T-helper 2 cell treated with Interferon-gamma antibody and Interleukin-4, amounts not matched to agents 100 ng/mL and 5 ng/mL, for 36 hours (primary cell): Measurements from ENCODE around the gene STK11. TPM values are rescaled to one million over a fixed set of nuclear protein-coding genes. Genes with fewer than 3 reads are reported as not detected.

Experiments used
- intact Hi-C: fragments of 100-400 bp; cut with micrococcal nuclease; formaldehyde crosslinking; loops from one replicate; pipeline ENCODE4 v1.15.1; 2023
- total RNA-seq: library from RNA; stranded (reverse); gene quantifications from 2 replicates; pipeline ENCODE4 v1.2.3, GENCODE V29; 2022

STK11 gene
- total RNA-seq, 1 donor from 2014 or later, result 61.2 TPM

- intact Hi-C loops, result no loop called here
Observed at GRCh38 chr19:1235625-1236538, 30.3 kb downstream of the STK11 start.

DNA sequence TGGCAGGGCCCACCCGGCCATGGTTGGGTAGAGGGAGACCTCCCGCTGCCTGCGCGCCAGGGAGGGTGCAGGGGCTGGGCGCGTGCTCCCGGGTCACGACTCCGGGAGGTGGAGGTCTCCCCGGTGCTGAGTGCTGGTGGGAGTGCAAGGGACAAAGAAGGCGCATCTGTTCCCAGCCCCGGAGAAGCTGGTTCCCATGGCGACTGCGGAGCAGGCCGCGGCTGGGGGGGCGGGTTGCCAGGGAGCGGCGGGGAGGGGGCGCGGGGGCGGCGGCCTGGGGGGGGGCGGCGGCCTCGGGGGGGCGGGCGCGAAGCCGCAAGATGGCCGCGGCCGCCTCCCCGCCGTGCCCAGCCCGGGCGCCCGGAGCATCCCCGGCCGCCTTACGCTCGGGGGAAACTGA lies 31.0 kb downstream of the STK11 start:
- intact Hi-C loops, result no loop called here

DNA sequence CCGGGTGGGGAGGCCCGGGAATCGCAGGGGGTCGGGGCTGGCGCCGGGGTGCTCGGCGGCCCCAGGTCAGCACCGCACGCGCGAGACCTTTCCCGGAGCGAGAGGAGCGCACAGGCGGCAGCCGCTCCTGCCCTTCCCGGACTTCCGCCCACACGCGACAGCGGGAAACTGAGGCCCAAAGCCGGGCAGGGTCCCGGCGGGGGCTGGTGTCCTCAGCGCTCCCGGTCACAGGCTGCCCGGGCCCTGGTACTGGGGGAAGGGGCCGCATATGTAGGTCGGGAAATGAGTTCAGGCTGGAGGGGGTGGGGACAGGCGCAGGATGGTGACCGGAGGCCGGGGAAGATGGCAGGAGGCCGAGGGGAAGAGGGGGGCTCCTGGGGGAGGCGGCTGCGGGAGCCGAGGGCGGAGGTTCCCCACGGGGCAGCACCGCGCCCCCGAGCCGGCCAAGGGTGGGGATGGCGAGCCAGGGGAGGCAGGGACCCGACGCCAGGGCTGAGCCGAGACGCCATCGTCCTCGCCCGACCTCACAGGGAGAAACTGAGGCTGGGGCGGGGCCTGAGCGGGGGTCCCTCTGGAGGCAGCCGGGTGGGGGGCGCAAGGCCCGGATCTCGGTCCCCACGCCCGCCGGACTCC lies 31.6 kb downstream of the STK11 start:
- intact Hi-C loops, result no loop called here

GRCh38 chr19:1237754-1238368 lies 32.3 kb downstream of the STK11 start, which contains the start of gene CBARP:
CBARP (minus strand) TSS chr19:1238005; CDS start chr19:1236100, 1,905 bp downstream.
- intact Hi-C loops, result no loop called here

GRCh38 chr19:1238369-1239303 lies 33.1 kb downstream of the STK11 start:
- intact Hi-C loops, result no loop called here

GRCh38 chr19:1239420-1239795 lies 33.8 kb downstream of the STK11 start:
- intact Hi-C loops, result no loop called here

- intact Hi-C loops, result loop anchor here (1.0 to 5.0 kb wide), 4 partner anchors 108 to 443 kb away; partner anchors contain the start of genes POLR2E and PTBP1
Observed at GRCh38 chr19:1239796-1240737, 34.5 kb downstream of the STK11 start.

GRCh38 chr19:1240925-1241324 lies 35.3 kb downstream of the STK11 start:
- intact Hi-C loops, result loop anchor here (1.0 to 5.0 kb wide), 4 partner anchors 109 to 444 kb away; partner anchors contain the start of genes POLR2E and PTBP1

DNA sequence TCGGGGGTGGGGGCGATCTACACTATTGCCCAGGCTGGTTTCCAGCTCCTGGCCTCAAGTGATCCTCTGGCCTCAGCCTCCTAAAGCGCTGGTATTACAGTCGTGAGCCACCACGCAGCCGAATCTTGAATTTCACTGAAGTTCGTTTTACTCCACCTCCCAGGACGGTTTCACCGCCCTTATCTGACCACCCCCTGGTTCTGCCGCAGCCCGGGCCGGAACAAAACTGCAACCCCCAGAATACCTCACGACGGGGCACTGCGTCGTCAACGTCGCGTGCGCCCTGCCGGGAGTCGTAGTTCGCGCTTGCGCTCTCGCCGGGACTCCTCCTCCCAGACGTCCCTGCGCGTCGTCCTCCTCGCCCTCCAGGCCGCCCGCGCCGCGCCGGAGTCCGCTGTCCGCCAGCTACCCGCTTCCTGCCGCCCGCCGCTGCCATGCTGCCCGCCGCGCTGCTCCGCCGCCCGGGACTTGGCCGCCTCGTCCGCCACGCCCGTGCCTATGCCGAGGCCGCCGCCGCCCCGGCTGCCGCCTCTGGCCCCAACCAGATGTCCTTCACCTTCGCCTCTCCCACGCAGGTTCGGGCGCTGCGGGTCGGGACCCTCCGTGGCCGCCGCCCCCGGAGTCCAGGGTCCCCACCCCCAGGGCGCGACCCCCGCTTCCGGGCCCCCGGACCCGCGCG lies 36.0 kb downstream of the STK11 start, which contains the start of gene ATP5F1D:
Gene ATP5F1D (plus strand): TSS at position 335 of the 679 bp plus-strand sequence. CDS start 100 bp downstream, at position 435.
- intact Hi-C loops, result loop anchor here (2.0 to 5.0 kb wide), 3 partner anchors 109 to 445 kb away; partner anchors contain the start of genes POLR2E and PTBP1

DNA sequence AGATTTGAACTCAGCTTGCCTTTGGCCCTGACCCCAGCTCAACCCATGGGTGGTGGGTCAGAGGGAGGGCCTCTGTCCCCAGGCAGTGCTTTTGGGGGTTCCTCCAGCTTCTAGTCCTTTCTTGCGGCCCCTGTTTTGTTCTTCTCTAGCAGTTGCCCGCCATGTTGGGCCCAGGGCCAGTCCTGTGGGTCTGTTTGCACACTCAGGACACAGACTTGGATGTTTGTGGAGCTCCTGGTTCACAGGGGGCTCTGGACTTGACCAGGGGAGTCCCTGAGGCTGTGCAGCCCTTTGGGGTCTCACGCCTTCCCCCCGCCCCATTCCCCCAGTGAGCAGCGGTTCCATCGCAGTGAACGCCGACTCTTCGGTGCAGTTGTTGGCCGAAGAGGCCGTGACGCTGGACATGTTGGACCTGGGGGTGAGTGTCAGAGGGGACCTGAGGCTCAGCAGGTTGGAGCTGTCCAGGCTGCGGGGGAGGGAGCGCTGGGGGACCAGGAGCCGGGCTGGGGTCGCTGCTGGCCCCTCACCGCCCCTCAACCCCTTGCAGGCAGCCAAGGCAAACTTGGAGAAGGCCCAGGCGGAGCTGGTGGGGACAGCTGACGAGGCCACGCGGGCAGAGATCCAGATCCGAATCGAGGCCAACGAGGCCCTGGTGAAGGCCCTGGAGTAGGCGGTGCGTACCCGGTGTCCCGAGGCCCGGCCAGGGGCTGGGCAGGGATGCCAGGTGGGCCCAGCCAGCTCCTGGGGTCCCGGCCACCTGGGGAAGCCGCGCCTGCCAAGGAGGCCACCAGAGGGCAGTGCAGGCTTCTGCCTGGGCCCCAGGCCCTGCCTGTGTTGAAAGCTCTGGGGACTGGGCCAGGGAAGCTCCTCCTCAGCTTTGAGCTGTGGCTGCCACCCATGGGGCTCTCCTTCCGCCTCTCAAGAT lies 38.5 kb downstream of the STK11 start:
- intact Hi-C loops, result loop anchor here (1.0 to 5.0 kb wide), 2 partner anchors 23 to 112 kb away; no protein-coding TSS in a partner anchor

DNA sequence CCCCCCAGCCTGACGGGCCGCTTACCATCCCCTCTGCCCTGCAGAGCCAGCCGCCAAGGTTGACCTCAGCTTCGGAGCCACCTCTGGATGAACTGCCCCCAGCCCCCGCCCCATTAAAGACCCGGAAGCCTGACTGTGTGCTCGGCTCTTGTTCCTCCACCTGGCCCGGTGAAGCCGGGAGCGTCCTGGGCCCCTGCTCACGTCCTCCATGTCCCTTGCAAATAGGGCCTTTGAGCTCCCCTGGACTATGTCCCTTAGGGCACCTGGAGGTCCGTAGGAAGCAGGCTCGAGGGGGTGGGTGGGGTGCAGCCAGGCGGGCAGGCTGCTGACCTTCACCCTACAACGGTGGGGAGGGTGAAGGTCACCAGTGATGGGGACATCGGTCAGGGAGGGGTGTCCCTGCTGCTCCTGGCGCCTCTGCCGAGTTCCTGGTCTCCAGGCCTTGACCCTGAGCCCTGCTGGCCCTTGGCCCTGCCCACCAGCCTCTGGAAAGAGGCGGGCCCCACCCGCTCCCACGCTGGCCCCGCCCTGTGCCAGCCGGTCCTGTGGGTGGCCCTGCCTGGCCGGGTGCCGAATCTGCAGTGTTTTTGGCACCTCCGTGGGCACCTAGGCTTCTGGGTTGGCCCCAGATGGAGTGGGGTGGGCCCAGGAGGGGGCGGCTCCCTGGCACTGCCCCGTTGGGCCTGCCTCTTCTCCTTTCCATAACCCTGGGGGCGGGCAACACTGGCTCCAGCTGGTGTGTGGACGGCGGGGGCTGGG lies 39.3 kb downstream of the STK11 start:
- intact Hi-C loops, result loop anchor here (1.0 to 5.0 kb wide), 3 partner anchors 22 to 218 kb away; partner anchors contain the start of gene CNN2

DNA sequence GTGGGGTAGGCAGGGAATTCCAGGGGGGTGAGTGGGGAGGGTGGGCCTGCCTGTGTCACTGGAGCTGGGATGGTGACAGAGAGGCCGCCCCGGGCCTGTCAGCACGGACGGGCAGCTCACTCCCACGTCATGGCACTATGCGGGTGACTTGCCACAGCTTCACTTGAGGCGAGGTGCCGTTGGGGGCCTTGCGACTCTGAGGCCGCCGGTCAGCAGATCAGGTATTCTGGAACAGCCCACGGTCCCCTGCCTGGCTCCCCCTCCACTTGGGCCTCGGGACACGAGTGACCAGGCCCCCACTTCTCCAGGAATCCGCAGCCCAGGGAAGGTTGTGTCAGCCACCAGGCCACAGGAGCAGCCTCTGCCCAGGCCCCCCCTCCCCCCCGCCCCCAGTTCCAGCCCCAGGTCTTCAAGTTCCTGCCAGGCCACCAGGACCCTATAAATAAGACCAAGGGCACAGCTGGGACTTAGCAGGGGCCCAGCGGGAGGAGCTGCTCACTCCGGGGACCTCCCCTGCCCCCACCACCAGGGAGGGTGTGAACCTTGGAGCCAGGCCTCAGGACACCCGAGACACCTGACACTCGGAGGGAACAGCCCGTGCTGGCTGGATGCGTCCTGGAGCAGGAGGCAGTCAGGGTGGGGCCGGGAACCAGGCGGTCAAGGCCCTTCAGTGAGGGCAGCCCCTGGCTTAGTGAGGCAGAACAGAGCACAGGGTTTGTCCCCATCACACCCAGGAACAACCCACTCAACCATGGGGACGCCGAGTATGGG lies 40.1 kb downstream of the STK11 start:
- intact Hi-C loops, result loop anchor here (5.0 kb wide), 1 partner anchor 218 kb away; the partner anchor contains the start of gene CNN2

GRCh38 chr19:1246265-1247087 lies 40.9 kb downstream of the STK11 start:
- intact Hi-C loops, result loop anchor here (5.0 kb wide), 1 partner anchor 219 kb away; the partner anchor contains the start of gene CNN2

DNA sequence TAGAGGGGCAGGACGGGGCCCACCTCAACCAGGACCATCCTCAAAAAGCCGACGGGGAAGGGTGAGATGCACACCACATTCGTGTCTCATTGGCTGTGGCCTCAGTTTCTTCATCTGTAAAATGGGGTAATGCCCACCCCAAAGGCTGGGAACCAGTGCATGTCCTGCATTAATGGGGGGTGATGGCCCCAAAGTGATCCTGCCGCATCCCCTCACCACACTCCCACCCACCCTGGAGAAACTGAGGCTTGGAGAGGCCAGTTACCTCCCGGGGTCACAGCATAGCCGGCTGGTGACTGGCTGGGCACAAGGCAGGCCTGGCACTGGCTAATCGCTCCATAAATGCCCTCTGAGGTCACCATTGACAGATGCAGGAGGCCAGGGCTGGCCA lies 42.2 kb downstream of the STK11 start:
- intact Hi-C loops, result loop anchor here (5.0 kb wide), 1 partner anchor 220 kb away; the partner anchor contains the start of gene CNN2
